ENCODE results near the gene TOM1L2.

The TOM1L2 gene

DNA sequence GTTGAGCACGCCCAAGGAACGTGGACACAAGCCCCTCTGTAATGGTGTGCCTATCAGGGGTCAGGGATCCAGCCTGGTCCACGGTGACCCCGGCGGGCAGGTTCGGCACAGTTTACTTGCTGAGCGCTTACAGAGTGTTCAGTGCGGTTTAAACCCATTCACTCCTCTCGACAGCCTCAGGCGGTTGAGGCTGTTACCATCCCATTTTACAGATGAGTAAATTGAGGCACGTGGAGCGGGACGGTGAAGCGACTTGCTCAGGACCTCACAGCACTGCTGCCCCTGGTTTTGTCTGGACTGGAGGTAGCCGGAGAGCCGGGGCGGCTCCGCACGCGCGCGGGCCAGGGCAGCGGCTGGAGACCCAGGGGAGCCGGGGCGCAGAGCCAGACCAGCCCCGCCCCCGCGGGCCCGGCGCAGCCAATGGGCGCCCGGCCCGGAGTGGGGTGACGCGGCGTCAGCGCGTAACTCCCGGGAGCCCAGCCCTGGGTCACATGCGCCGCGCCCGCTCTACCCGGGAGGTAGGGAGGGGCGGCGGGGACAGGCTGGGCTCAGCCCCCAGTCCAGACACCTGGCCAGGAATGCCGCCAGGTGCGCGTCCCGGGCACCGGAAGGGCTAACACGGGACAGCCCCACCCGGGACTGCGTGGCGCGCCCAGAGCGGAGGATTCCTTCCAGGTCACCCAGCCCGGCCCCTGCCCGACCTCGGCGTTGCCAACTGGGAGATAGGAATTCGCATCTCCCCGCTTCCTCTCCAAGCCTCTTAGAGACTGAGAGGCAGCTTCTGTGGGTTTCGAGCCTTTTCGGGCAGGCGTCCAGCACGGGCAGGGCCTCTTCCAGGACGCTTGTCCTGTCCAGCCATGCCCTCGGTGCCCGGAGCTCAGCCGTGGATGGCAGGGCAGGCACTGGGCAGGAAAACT, 132.2 kb downstream of the TOM1L2 start:
- H3K4me3 ChIP-seq (ENCODE audit: low read depth, low read length): peak overlapping the region; percentile 77
- TF ChIP-seq, protein P1, sequence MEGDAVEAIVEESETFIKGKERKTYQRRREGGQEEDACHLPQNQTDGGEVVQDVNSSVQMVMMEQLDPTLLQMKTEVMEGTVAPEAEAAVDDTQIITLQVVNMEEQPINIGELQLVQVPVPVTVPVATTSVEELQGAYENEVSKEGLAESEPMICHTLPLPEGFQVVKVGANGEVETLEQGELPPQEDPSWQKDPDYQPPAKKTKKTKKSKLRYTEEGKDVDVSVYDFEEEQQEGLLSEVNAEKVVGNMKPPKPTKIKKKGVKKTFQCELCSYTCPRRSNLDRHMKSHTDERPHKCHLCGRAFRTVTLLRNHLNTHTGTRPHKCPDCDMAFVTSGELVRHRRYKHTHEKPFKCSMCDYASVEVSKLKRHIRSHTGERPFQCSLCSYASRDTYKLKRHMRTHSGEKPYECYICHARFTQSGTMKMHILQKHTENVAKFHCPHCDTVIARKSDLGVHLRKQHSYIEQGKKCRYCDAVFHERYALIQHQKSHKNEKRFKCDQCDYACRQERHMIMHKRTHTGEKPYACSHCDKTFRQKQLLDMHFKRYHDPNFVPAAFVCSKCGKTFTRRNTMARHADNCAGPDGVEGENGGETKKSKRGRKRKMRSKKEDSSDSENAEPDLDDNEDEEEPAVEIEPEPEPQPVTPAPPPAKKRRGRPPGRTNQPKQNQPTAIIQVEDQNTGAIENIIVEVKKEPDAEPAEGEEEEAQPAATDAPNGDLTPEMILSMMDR (IDR thresholded peaks at IDR 0.05; ENCODE audit: insufficient read depth, low read depth, low read length, missing control alignments): no peak
- peak; percentile 91 for DNase-seq (ENCODE audit: low read depth)

DNA sequence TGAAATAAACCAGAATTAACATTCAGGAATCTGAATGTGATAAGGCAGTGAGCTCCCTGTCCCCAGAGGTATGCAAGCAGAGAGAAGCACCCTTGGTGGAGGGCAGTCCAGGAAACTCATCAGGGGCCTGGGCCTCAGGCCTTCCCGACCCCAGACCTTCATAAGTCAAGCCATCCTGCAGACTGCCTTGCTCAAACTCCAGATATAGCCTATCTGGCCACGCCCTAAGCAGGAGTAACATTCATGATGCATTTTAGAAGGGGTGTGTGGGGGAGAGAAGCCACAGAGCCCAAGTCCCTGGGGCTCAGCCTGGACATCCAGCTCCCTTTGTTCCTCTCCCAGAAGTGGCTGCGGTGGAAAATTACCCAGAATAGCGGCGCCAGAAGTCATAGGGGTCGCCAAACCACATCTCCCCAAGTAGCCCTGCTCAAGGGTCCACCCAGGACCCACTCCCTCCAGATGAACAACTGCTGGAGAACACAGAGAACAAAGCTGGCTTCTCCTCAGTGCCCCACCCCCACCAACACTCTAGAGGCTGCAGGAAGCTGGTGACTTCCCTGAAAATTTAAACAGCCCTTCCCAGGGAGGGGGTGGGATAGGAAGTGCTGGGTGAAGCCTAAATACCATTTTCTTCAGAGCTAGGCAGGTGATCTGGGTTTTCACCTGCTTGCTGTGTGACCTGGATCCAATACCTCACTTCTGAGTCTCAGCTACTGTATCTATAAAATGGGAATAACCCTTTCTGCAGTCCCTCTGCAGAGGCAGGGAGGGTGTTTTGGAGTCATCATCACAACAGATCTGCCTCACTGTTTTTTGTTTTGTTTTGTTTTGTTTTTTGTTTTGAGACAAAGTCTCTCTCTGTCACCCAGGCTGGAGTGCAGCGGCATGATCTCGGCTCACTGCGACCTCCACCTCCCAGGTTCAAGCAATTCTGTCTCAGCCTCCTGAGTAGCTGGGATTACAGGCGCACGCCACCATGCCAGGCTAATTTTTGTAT, 133.9 kb downstream of the TOM1L2 start:
- TF ChIP-seq, protein P1 (IDR thresholded peaks at IDR 0.05; ENCODE audit: insufficient read depth, low read depth, low read length, missing control alignments): no peak
- H3K4me3 ChIP-seq (ENCODE audit: low read depth, low read length): no peak overlapping the region
- no peak for DNase-seq (ENCODE audit: low read depth)

DNA sequence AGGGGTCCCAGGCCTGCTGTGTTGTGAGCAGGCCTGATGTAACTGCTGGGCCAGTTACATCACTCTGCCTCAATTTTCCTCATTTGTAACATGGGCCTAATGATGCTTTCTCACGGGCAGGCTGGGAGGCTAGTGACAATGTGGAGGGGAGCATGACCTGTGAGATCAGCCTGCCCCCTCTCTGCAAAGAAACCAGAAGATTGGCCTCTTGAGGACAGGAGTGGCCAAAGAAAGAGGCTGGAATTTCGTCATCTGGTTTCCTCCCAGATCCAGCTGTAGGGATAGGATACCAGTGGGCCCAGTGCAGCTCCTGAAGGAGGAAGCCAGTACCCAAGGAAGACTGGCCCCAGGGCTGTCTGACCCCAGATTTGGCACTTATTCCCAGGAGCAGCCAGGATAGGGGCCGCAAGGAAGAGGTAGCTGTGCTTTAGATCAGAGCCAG, 134.8 kb downstream of the TOM1L2 start:
- TF ChIP-seq, protein P1 (IDR thresholded peaks at IDR 0.05; ENCODE audit: insufficient read depth, low read depth, low read length, missing control alignments): no peak
- DNase-seq (ENCODE audit: low read depth): no peak
- H3K4me3 ChIP-seq (ENCODE audit: low read depth, low read length): peak overlapping the region; percentile 80

DNA sequence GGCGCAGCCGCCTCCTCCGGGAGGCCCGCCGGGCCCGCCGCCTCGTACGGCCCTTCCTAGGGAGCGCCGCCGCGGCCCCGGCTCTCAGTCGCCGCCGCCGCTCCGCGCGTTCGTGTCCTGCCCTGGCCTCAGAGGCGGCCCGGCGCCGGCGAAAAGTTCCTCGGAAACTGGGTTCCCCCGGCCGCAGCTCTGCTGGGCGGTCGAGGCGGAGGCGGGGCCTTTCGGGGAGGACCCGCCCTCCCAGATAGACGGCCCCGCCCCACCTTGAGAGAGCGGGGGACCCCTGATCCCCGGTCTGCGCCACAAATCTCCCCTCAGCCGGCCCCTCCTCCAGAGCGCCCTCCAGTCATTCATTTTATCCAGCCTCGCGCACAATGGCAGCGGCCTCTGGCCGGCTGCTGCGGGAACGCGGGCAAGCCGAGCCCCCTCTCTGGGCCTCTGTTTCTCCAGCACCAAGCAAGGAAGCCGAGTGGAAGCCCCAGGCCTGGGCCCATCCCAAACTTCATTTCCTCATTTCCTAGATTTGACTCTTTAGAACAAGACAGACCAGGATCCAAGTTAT, 135.3 kb downstream of the TOM1L2 start, which contains the start of gene SREBF1:
TSS of gene SREBF1 (minus strand) at position 169 of the 562 bp plus-strand sequence. CDS start 169 bp downstream, outside the sequence.
- peak; percentile 80 for DNase-seq (ENCODE audit: low read depth)

DNA sequence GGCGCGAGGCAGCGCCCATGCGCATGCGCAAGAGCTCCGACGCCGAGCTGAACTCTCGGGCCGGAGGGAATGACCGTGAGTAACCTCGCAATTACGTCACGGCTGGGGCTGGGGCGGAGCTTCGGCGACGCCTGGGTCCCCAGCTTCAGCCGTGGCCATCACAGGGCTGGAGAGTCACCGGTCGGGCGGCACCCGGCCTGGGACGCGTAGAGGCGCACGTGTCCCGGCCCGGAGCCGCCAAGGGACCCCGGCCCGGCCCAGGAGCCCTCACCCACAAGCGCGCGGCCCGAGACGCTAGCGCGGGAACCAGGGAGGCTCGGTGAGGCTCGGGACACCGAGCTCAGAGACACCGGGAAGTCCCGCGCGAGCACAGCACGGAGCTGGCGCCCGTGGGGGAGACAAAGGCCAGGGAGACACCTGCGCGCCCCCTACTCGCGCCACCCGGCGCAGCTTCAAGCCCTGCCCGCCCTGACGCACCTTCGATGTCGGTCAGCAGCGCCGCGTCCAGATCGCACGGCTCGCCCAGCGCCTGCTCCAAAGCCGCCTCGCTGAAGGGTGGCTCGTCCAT, 135.9 kb downstream of the TOM1L2 start:
- DNase-seq (ENCODE audit: low read depth): peak; percentile 98
- H3K4me3 ChIP-seq (ENCODE audit: low read depth, low read length): peak overlapping the region; percentile 80
- TF ChIP-seq, protein P1 (IDR thresholded peaks at IDR 0.05; ENCODE audit: insufficient read depth, low read depth, low read length, missing control alignments): no peak

More for the DNA sequence above, 135.3 kb downstream of the TOM1L2 start, which contains the start of gene SREBF1:
- peak within 1 kb of the TSS; percentile 80 for H3K4me3 ChIP-seq (ENCODE audit: low read depth, low read length)
- TF ChIP-seq, protein P1 (IDR thresholded peaks at IDR 0.05; ENCODE audit: insufficient read depth, low read depth, low read length, missing control alignments): no peak
